Stimulated activated CD4-positive, alpha-beta T cell treated with anti-CD3 and anti-CD28 coated beads, Interleukin-15, amount 100 ng/mL, for 1 hour (primary cell): ENCODE measurements around the gene RPS6KA6.
"Not testable (repeated sequence)": the region's sequence is repeated elsewhere in the genome, so short reads cannot be mapped to it uniquely, and the experiment has no call there.

Experiments
- DNase-seq, 2 donors: peaks; one replicate each; pipeline ENCODE4 v3.0.0-alpha.2; 2020; ENCODE audit warnings: low read depth in 1 of 2, low spot score in 1 of 2

The RPS6KA6 gene

DNA sequence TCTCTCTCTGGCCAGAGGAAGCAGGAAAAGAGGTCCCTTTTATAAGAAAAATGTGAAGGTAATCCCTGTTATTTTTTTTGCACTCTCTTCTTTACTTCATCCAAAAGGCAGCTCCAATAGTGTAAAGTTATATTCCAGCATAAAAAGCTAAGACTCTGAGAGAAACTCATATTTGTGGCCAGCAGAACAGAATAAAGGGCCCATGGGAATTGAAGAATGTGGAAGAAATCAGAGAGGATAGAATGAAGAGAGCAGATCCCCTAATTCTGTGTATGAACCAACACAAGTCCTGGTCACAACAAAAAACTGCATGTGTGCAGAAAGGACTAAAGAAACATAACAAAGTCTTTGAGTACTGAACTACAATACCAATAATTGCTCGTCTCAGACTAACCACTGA lies 22.3 kb downstream of the RPS6KA6 start:
- DNase-seq, result no peak

DNA sequence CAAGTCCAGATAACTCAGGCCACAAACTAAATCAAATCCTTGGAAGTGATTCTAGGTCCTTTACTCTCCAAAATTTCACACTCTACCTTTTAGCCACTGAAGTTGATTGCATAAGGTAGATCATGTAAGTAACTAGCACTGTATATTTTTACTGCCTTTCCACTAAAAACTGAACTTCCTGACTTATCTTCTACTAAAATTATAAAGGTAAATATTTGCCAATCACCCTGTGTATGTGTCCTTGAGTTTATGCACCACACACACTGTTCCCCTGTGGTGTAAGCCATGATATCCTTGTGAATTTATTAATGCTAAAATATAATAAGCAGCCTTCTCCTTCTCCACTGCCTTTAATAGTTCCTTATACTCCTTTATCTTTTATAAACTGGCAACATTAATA lies 25.6 kb downstream of the RPS6KA6 start:
- no peak for DNase-seq

DNA sequence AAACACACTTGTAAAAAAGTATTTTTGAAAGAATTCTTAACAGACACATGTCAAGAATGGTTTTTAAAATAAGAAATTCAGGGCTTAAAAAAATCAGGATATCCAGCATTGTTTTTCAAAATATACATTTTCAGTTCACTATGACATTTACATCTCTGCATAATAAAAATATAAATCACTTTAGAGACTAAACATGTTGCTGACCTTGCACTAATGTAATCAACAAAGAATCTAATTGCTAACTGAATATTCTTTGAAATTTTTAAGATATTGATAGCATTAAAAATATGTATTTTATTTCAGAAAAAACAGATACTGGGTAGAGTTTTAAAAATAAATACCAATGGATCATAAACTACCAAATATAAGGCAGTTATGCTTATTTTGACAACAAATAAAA lies 26.4 kb downstream of the RPS6KA6 start:
- no peak for DNase-seq

DNA sequence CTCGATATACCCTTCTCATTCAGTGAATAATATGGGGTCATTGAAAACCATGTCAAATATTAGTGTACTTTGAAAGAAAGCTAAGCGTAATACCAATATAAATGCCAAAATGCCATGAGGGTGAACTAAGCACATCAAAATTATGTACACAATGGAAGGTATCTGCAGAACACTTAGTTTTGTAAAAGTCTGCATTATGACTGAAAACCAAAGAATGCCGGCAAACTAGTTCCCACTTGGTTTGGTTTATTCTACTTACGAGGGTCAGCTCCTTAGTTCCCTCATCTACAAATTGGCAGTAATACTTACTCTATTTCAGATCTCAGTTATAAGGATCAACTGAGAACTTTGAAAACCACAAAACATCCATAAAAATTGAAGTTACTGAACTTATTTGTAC lies 27.3 kb downstream of the RPS6KA6 start:
- DNase-seq, result no peak

DNA sequence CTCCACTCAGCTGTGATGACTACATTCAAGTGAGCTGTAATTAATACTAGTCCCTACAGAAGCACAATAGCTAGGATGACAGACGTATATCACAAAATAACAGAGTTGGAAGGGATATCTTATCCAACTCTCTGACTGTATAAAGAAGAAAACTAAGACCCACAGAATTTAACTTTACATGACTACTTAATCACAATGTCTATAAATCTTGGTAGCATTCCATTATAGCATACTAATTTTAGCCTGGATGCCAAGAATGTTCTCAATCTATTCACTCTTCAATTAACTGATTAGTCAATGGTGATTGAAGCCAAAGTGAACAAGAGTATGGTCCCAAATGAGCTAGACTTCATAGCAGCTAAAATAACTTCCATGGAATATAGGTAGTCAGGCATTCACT lies 31.2 kb downstream of the RPS6KA6 start:
- DNase-seq, result no peak

DNA sequence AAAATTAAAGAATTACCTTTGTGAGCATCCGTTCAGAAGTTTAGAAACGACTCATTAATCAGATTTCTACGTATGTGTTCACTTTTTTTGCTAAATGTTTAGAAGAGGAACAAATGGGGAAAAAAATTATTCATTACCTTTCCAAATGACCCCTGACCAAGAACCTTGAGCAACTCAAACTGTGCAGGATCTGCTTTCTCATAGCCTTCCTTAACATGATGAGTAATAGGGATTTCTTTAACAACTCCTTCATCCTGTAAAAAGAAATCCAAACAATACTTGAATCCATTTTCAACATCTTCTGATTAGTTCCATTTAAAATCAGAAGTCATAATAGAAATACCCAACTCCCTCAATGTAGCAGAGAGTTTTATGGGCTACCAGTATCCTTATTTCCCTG lies 32.1 kb downstream of the RPS6KA6 start:
- DNase-seq, result no peak

DNA sequence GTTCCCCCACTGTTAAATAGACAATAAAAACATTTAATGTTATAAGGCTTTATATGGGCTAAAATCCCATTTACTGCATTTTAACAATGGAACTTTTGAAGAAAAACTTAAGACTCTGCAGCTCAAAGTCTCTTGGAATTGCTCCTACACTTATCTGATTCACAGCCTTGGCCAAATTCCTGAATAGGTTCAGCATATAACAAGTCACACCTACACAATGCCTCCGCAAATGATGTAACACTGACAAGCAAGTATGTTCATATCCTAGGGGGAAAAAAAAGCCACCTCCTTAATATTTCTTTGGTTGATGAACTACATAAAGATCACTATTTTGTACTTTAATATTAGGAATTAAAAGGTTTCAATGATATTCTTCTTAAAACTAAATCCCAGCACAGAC lies 34.5 kb downstream of the RPS6KA6 start:
- DNase-seq, result no peak

DNA sequence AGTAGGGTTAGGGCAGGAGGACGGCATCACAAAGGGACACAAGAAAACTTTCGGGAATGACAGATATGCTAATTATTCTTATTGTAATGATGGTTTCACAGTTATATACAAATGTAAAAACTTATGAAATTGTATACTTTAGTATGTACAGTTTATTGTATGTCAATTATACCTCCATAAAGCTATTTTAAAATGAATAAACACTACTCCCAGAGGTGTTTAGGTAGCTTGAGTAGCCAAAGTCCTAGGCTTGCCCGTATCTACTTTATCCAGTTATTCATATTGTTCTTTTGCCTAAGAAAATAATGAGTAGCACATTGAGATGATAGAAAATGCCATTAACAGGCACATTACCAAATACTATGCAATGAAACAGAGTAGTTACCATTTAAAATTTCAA lies 43.0 kb downstream of the RPS6KA6 start:
- DNase-seq, result no peak

DNA sequence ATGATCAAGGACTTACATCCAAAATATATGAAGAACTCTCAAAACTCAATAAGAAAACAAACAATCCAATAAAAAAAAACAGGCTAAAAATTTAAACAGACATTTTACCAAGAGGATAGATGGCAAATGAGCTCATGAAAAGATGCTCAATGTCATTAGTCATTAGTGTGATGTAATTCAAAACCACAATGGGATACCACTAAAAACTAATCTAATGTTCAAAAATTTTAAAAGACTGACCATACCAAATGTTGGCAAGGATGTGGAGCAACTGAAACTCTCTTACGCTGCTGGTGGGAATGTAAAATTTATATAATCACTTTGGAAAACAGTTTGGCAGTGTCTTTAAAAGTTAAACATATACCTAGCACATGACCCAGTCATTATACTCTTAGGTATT lies 43.7 kb downstream of the RPS6KA6 start:
- no peak for DNase-seq

DNA sequence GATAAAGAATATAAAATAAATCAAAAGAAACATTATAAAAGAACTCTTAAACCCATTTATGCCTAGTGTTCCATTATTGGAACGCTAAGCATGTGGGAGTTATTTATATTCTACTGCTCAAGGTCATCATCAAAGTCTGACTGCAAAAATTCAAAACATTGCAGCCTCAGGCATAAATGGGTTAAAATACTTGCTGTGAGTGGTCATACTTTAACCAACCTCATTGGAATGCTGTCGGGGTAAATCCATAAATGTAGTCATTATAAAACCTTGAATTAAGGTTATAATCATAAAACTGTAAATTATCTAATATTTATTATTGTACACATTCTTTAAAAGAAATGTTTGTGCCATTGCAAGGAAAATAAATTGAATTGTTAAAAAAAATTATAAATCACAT lies 55.0 kb downstream of the RPS6KA6 start:
- DNase-seq, result no peak

DNA sequence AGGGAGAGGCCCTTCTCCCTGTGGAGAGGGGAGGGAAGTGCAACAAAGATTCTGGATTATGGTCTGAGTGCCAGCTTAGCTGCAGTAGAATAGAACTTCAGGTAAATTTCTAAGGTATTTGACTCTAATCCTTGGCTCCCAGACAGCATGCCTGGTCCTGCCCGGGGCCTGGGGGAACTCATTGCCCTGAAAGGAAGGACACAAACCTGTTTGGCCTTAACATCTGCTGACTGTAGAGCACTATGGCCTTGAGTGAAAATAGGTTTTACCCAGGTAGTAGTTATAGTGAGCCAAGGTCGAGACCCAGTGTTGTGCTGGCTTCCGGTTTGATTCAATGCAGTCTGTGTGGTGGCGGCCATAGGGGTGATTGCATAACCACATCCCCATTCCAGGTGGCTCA lies 64.4 kb downstream of the RPS6KA6 start:
- DNase-seq, result no peak

DNA sequence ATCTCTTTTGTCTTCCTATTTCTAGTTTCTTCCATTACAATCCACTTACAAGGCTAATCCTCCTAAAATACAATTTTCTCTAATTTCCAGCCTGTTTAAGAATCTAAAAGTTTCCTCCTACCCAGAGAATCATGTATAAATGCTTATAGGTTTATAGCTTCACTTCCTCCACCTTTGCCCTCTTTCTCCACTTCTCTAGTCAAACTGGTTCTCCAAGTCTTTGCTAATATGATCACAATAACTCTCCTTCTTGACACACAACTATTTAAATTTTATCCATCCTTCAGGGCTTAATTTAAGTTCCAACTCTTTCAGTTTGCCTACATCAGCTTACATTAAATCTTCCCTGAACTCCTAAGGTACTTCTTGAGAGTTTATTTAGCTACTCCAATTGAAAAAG lies 69.2 kb downstream of the RPS6KA6 start:
- DNase-seq, result no peak

DNA sequence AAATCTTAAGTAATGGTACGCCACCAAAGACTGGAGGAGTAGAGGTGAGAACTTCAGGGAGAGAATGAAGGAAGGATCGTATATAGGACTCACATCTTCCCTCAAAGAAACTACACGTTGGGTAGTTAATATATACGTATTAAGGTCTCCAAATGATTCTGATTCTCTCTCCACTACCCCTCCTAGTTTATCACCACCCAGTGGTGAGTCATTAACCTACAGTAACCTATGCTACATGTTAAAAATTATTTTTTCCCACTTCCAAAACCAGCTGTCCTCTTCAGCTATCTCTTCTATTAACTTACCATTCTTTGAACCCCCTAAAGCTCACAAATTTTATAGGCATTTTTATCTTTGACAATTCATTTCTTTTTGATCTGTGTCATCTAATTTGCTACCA lies 69.7 kb downstream of the RPS6KA6 start:
- DNase-seq, result no peak

DNA sequence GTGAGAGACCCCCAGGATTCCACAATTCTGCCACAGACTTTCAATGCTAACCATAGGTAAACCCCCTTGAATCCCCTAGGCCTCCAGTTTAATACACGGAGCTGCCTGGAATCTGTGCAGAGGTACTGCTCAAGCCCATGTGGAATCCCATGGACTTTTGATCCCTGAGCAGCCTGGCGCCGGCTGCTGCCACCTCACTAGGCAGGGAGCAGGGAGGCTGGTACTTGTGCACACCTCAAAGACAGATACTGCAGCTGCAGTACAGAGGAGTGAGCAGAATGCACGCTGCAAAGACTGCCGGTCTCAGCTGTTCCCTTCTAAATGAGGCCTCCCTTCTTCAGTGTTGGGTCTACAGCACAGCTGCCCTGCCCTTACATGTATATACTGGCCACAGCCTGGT lies 79.4 kb downstream of the RPS6KA6 start:
- DNase-seq, result no peak

DNA sequence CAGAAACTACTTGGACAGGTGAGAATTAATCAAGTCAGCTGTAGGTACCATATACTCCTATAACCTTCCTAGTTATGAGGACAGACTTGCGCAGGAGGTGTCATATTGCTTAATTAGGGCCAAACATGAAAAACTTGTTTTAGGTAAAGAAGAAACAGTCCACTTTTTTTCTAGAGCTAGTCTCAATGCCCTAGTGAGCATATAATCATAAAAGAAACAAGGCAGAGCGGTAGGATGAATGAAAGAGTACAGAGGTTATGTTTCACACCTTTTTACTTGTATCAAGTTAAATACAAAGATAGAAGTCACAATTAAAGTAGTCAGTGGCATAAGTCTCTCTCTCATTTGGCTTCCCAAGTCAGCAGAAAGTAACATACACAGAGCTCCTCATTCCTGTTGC lies 88.9 kb downstream of the RPS6KA6 start:
- DNase-seq, result no peak

DNA sequence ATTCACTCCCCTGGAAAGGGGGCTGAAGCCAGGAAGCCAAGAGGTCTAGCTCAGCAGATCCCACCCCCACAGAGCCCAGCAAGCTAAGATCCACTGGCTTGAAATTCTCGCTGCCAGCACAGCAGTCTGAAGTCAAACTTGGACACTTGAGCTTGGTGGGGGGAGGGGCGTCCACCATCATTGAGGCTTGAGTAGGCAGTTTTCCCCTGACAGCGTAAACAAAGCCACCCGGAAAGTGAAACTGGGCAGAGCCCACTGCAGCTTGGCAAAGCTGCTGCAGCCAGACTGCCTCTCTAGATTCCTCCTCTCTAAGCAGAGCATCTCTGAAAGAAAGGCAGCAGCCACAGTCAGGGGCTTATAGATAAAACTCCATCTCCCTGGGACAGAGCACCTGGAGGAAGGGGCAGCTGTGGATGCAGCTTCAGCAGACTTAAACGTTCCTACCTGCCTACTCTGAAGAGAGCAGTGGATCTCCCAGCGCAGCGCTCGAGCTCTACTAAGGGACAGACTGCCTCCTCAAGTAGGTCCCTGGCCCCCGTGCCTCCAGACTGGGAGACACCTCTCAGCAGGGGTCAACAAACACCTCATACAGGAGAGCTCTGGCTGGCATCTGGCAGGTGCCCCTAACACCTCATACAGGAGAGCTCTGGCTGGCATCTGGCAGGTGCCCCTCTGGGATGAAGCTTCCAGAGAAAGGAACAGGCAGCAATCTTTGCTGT lies 108.4 kb downstream of the RPS6KA6 start:
- DNase-seq, result not testable (repeated sequence)

DNA sequence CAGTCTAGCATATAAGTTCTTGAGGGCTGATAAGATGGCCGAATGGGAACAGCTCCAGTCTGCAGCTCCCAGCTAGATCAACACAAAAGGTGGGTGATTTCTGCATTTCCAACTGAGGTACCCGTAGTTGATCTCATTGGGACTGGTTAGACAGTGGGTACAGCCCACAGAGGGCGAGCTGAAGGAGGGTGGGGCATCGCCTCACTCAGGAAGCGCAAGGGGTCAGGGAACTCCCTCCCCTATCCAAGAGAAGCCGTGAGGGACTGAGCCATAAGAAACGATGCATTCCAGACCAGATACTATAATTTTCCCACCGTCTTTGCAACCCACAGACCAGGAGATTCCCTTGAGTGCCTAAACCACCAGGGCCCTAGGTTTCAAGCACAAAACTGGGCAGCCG lies 109.0 kb downstream of the RPS6KA6 start:
- no peak for DNase-seq

DNA sequence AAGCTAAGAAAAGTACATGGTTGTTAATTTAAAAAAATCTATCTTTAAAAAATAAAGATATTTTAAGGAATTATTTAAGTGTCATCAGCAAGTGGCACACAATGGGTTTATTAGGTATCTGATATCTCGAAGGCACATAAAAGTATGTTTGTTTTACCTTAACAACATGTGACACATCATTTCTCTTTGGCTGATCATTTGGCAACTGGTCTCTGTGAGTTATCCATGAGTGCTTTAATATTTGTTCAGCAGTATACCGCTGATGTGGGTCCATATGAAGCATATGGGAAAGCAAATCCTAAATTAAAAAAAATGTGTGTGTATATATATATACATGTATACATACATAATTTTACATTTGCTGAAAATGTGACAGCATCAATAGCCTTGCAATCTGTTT lies 123.2 kb downstream of the RPS6KA6 start:
- DNase-seq, result no peak

DNA sequence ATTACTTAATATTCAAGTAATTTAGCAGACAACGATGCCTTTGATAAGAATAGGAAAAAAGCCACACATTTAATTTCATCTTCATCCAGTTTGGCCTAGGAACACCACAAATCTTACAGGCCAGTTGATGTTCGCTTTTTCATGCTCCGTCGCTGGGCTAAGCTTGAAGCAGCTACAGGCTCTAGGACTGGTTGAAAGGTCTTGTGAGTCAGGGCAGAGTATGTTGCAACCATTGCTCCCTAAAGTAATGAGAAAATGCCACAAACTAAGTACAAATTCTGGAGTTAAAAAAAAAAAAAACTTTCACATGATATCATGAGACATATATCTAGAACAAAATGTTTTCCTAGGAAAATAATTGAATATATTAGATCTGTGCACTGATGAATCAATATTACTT lies 123.8 kb downstream of the RPS6KA6 start:
- DNase-seq, result no peak

DNA sequence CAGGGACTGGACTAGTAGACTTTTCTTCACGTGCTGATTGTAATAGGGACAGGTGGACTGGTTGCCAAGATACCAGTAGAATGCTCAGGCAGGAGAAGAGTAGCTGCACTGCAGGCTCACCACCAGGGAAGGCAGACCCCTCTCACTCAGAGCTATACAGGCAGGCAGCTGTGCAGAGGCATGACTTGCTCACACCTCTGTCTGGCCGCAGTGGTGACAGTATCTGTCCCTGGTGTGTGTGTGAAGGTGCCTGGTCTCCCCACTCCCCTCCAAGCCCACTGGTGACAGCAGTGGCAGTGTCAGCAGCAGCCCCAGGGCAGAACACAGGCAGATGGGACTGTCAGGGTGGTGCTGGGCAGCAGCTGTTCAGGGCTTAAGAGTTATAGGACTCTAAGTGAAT lies 140.7 kb downstream of the RPS6KA6 start:
- DNase-seq, result no peak

DNA sequence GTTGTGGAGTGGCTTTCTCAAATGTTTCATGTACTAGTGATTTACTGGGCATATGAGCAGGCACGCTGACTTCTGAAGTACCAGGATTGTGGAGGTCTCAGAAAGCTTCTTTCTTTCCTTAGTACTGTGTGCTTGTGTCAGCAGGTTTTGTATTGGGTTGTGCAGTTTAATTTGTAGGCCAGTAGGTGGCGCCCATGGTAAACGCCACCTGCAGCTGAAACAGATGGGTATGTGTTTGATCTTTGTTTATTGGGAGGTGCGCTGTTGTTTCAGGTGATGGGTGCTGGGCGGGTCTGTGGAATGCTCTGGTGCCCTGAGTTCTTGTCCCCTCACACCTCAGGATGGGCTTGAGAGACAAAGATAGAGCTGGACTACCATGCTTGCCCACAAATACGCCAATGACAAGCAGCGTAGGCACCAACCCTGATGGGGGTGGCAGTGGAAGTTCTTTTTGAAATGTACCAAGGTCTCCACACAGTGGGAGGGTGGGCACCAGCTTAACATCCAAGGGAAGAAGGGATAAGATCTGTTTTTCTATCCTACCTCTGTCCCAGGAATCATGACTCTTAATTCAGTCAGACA lies 141.5 kb downstream of the RPS6KA6 start:
- DNase-seq, result no peak

DNA sequence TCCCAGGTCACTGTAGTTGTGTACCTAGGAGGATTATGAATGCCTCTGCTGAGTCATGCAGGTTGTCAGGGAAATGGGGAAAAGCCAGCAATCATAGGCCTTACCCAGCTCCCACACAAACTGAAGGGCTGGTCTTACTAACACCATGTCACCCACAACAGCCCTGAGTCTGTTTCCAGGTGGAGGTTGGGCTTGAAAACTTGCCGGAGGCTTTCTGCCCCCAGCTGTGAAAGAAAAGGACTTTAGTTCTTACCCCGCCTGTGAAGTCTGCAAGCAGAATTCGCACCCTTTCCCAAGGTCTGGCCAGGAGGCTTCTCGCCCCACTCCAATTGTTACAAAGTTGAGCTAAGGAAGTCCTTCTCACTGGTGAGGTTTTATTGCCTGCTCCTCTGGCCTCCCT lies 143.9 kb downstream of the RPS6KA6 start:
- DNase-seq, result no peak
